GM18951 (cell line): ENCODE data around the gene MAP3K3.

Experiments used
- POLR2A ChIP-seq: IDR thresholded peaks from 4 replicates; pipeline ENCODE4 v1.6.1; 2011; ENCODE audit warnings: mild to moderate bottlenecking; ENCODE audit not compliant: insufficient read length, insufficient read depth; ENCODE audit errors: extremely low read depth
- in situ Hi-C: fragments of 300-500 bp; cut with MboI; formaldehyde crosslinking; loops from one replicate; pipeline ENCODE4 v1.12.0; 2022; ENCODE audit warnings: low sequenced_read_pairs, mixed read lengths, inconsistent platforms; ENCODE audit not compliant: unreplicated experiment

MAP3K3 gene

GRCh38 chr17:63600569-63601438 lies 21.4 kb upstream of the MAP3K3 start, which contains the start of gene TACO1:
Gene TACO1 (plus strand): TSS chr17:63600895. CDS start chr17:63601084, 189 bp downstream.
- peak; percentile 78 for TF ChIP-seq POLR2A
- in situ Hi-C loops, result no loop called here

GRCh38 chr17:63601439-63602371 lies 20.5 kb upstream of the MAP3K3 start:
- no peak for TF ChIP-seq POLR2A
- in situ Hi-C loops, result no loop called here

- TF ChIP-seq POLR2A, result no peak
- in situ Hi-C loops, result loop anchor here (5.0 kb wide), 1 partner anchor 188 kb away; no protein-coding TSS in a partner anchor
Measured at GRCh38 chr17:63609816-63610573, 12.2 kb upstream of the MAP3K3 start.

GRCh38 chr17:63610854-63611253 lies 11.4 kb upstream of the MAP3K3 start:
- in situ Hi-C loops, result loop anchor here (5.0 kb wide), 1 partner anchor 189 kb away; no protein-coding TSS in a partner anchor
- TF ChIP-seq POLR2A, result no peak

GRCh38 chr17:63611354-63611753 lies 10.9 kb upstream of the MAP3K3 start:
- TF ChIP-seq POLR2A, result no peak
- in situ Hi-C loops, result loop anchor here (5.0 kb wide), 1 partner anchor 189 kb away; no protein-coding TSS in a partner anchor

GRCh38 chr17:63613663-63614062 lies 8.6 kb upstream of the MAP3K3 start:
- in situ Hi-C loops, result loop anchor here (5.0 kb wide), 1 partner anchor 191 kb away; no protein-coding TSS in a partner anchor
- no peak for TF ChIP-seq POLR2A

GRCh38 chr17:63621229-63621683 lies 961 bp upstream of the MAP3K3 start:
- TF ChIP-seq POLR2A, result no peak
- in situ Hi-C loops, result no loop called here

GRCh38 chr17:63622574-63623390 lies 565 bp downstream of the MAP3K3 start:
- in situ Hi-C loops, result no loop called here
- TF ChIP-seq POLR2A, result no peak

- no peak for TF ChIP-seq POLR2A
- in situ Hi-C loops, result no loop called here
Measured at GRCh38 chr17:63623786-63624530, 1.7 kb downstream of the MAP3K3 start.

- TF ChIP-seq POLR2A, result no peak
- in situ Hi-C loops, result no loop called here
Measured at GRCh38 chr17:63624531-63624880, 2.3 kb downstream of the MAP3K3 start.

GRCh38 chr17:63626551-63627180 lies 4.4 kb downstream of the MAP3K3 start:
- in situ Hi-C loops, result no loop called here
- no peak for TF ChIP-seq POLR2A
